LNCAP (cell line): Measurements from ENCODE around the gene CNST.

Experiments
- CTCF ChIP-seq: fragments of 450-650 bp; IDR thresholded peaks from 2 replicates; pipeline ENCODE4 v1.5.1; 2017; ENCODE audit warnings: mild to moderate bottlenecking

CNST gene

GRCh38 chr1:246600579-246600978, 34.3 kb downstream of the CNST start:
- TF ChIP-seq CTCF, result no peak

DNA sequence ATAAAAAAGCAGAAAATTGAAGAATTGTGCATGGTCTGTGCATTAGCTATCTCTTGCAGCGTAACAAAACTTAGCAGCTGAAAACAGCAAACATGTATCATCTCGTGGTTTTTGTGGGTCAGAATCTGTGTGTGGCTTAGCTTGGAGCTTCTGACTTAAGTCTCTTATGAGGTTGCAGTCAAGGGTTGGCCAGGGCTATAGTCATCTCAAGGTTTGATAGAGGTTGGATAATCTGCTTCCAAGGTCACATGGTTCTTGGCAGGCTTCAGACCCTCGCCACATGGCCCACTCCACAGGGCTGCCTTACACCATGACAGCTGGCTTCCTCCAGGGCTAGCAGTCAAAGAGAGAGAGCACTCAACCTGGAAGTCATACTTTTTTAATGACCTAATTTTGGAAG, 35.9 kb downstream of the CNST start:
- no peak for TF ChIP-seq CTCF

GRCh38 chr1:246607462-246607861, 41.2 kb downstream of the CNST start:
- no peak for TF ChIP-seq CTCF

GRCh38 chr1:246608616-246609376, 42.5 kb downstream of the CNST start:
- TF ChIP-seq CTCF, result peak; percentile 30; the same call in 1 of the 2 replicates

DNA sequence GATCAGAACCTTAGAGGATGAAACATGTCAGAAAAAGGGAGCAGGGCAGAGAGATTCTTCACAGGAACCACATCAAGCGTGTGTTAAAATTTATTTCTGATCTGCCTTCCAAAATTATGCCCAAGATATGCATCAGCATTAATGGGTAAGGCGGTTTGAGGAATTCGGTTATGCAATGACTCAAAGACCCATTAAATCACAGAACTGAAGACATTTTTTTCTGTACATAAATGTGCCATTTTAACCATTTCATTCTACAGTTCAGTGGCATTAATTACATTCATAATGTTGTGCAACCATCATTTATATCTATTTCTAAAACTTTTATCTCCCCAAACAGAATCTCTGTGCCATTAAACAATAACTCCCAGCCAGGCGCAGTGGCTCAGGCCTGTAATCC, 43.4 kb downstream of the CNST start:
- no peak for TF ChIP-seq CTCF

GRCh38 chr1:246613096-246613758, 47.0 kb downstream of the CNST start:
- no peak for TF ChIP-seq CTCF

GRCh38 chr1:246617156-246617555, 50.9 kb downstream of the CNST start:
- no peak for TF ChIP-seq CTCF
